ENCODE results near the gene S100A1. TPM values are rescaled to one million over a fixed set of nuclear protein-coding genes. Genes with fewer than 3 reads are reported as not detected.

The S100A1 gene
- total and polyA plus RNA-seq, 2 of the 8 experiments (the other 6 are each of a cell fraction or from before 2014, with no cell fraction given) = 2.0 TPM; not detected in 1

DNA sequence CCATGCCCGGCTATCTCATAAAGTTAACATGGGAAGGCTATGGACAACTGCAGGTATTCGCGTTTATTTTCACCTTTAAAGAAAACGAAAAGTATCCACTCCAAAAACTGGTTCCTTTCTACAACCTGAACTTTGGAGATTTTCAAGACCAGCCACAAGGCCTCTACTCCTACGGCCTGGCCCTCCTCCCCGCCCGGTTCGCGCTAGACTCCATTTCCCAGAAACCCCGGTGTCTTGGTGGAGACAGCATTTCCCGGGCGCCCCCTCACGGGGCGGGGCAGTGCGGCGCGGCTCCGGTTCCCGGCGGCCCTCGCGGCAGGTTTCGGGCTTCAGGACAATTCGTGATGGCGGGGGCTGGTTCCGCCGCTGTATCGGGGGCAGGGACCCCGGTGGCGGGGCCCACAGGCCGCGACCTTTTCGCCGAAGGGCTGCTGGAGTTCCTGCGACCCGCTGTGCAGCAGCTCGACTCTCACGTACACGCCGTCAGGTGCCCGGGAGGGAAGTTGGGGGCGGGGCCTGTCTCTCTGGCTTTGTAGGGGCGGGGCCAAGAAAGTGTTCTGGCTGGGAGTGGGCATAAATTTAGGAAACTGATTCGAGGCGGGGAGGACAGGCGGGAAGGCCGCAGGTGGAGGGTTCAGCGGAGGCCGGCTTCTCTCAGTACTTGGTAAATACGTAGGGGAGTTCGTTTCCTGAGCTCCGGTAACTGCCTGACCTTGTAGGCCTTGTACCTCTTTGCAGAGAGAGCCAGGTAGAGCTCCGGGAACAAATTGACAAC lies 30.4 kb downstream of the S100A1 start, which contains the start of gene SNAPIN (continued):
- TF ChIP-seq, protein P1, sequence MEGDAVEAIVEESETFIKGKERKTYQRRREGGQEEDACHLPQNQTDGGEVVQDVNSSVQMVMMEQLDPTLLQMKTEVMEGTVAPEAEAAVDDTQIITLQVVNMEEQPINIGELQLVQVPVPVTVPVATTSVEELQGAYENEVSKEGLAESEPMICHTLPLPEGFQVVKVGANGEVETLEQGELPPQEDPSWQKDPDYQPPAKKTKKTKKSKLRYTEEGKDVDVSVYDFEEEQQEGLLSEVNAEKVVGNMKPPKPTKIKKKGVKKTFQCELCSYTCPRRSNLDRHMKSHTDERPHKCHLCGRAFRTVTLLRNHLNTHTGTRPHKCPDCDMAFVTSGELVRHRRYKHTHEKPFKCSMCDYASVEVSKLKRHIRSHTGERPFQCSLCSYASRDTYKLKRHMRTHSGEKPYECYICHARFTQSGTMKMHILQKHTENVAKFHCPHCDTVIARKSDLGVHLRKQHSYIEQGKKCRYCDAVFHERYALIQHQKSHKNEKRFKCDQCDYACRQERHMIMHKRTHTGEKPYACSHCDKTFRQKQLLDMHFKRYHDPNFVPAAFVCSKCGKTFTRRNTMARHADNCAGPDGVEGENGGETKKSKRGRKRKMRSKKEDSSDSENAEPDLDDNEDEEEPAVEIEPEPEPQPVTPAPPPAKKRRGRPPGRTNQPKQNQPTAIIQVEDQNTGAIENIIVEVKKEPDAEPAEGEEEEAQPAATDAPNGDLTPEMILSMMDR (IDR thresholded peaks at IDR 0.05; ENCODE audit: control extremely low read depth in 1 of 3, insufficient read depth in 1 of 3, low read depth in 1 of 3, low read length in 3 of 3) = peak in 2 of 3 experiments; percentile 4 to 6; a peak in 2 of 4 replicates
- TF ChIP-seq GABPA (IDR thresholded peaks at IDR 0.05; ENCODE audit: borderline replicate concordance, insufficient read depth, low read length) = no peak
- TF ChIP-seq RAD21 (IDR thresholded peaks at IDR 0.05 in 1 of 2, conservative IDR thresholded peaks at IDR 0.05 in 1 of 2; ENCODE audit: low read depth in 2 of 2, low read length in 2 of 2) = peak in 1 of 2 experiments; percentile 6; a peak in 1 of 4 replicates
- peak; percentile 94 for TF ChIP-seq PHF8 (conservative IDR thresholded peaks at IDR 0.05; ENCODE audit: low read depth, low read length)
- no peak for TF ChIP-seq ZNF274 (IDR thresholded peaks at IDR 0.05; ENCODE audit: borderline replicate concordance, extremely low read depth, low read length)
- TF ChIP-seq POU5F1 (IDR thresholded peaks at IDR 0.05; ENCODE audit: low read depth, low read length) = no peak
- TF ChIP-seq RBBP5 (IDR thresholded peaks at IDR 0.05; ENCODE audit: borderline replicate concordance, low read depth, low read length) = peak; percentile 96
- peak in 1 of 2 experiments; percentile 43; a peak in 1 of 4 replicates for TF ChIP-seq SIN3A (conservative IDR thresholded peaks at IDR 0.05 in 1 of 2, IDR thresholded peaks at IDR 0.05 in 1 of 2; ENCODE audit: low read depth in 1 of 2, low read length in 2 of 2)
- TF ChIP-seq TAF1 (IDR thresholded peaks at IDR 0.05; ENCODE audit: low read depth, low read length) = peak; percentile 80
- TF ChIP-seq POLR2AphosphoS5 (IDR thresholded peaks at IDR 0.05; ENCODE audit: low read depth, low read length) = no peak; the same call in 1 of the 2 replicates
- no peak for TF ChIP-seq SP4 (IDR thresholded peaks at IDR 0.05; ENCODE audit: low read length)
- TF ChIP-seq TAF7 (optimal IDR thresholded peaks at IDR 0.05; ENCODE audit: borderline replicate concordance, low read depth, low read length) = peak; percentile 25
- TF ChIP-seq SAP30 (IDR thresholded peaks at IDR 0.05; ENCODE audit: insufficient read depth, insufficient replicate concordance, low read length) = peak; percentile 79
- TF ChIP-seq KDM4A (IDR thresholded peaks at IDR 0.05; ENCODE audit: low read depth, low read length, severe bottlenecking) = peak; percentile 64
- TF ChIP-seq TEAD4 (IDR thresholded peaks at IDR 0.05; ENCODE audit: low read depth, low read length) = no peak
- TF ChIP-seq POLR2A (IDR thresholded peaks at IDR 0.05; ENCODE audit: control extremely low read depth in 1 of 2, low read depth in 2 of 2, low read length in 2 of 2) = peak in 1 of 2 experiments; percentile 83; a peak in 2 of 3 replicates
- TF ChIP-seq RXRA (IDR thresholded peaks at IDR 0.05; ENCODE audit: insufficient read depth, low read depth, low read length) = no peak
- peak; percentile 63; the same call in 1 of the 2 replicates for TF ChIP-seq EGR1 (IDR thresholded peaks at IDR 0.05; ENCODE audit: borderline replicate concordance, low read depth, low read length)
- peak; percentile 57 for TF ChIP-seq SIX5 (IDR thresholded peaks at IDR 0.05; ENCODE audit: low read depth, low read length)
- peak; percentile 97 for TF ChIP-seq ASH2L (IDR thresholded peaks at IDR 0.05; ENCODE audit: low read length)
- TF ChIP-seq CREB1 (IDR thresholded peaks at IDR 0.05) = peak; percentile 72

All from H1 (cell line).